NCI-H748 (cell line): ENCODE measurements around the gene ZNF892.
A peak's percentile ranks its signal among the peaks of the same experiment; 100 is the strongest.

ENCODE experiments used
- DNase-seq: peaks from one replicate; lab custom pipeline; 2025; ENCODE audit not compliant: unreplicated experiment; lab: John Stamatoyannopoulos, UW

The ZNF892 gene

GRCh38 chr2:95207111-95207961, at the start of gene ZNF892:
Gene ZNF892, plus strand, starts transcription at chr2:95207521. Its CDS starts 295 bp downstream, at chr2:95207816.
- peak; percentile 91 for DNase-seq

- no peak for DNase-seq
These were observed 48.9 kb upstream of the ZNF892 start for GRCh38 chr2:95158441-95158840.

GRCh38 chr2:95158891-95159619, 48.3 kb upstream of the ZNF892 start:
- DNase-seq: peak; percentile 49

GRCh38 chr2:95159690-95160449, 47.5 kb upstream of the ZNF892 start, which contains the start of gene ZNF514:
Gene ZNF514, minus strand, starts transcription at chr2:95159848. Its CDS starts 6,595 bp downstream, at chr2:95153253.
- DNase-seq: peak; percentile 75

GRCh38 chr2:95165030-95165370, 42.3 kb upstream of the ZNF892 start:
- no peak for DNase-seq

GRCh38 chr2:95165371-95166064, 41.8 kb upstream of the ZNF892 start, which contains the start of gene ZNF2:
Gene ZNF2, plus strand, starts transcription at chr2:95165809. Its CDS starts 10,418 bp downstream, at chr2:95176227.
- peak; percentile 95 for DNase-seq

GRCh38 chr2:95166065-95166763, 41.1 kb upstream of the ZNF892 start:
- DNase-seq: no peak

GRCh38 chr2:95171902-95172301, 35.4 kb upstream of the ZNF892 start:
- DNase-seq: no peak

- DNase-seq: no peak
These were observed 33.2 kb upstream of the ZNF892 start for GRCh38 chr2:95174031-95174542.

- DNase-seq: no peak
These were observed 27.9 kb upstream of the ZNF892 start for GRCh38 chr2:95179451-95179850.

- no peak for DNase-seq
These were observed 25.5 kb upstream of the ZNF892 start for GRCh38 chr2:95181774-95182173.

- DNase-seq: no peak
These were observed 22.1 kb upstream of the ZNF892 start for GRCh38 chr2:95185197-95185596.

GRCh38 chr2:95185973-95186372, 21.3 kb upstream of the ZNF892 start:
- no peak for DNase-seq

GRCh38 chr2:95192956-95193355, 14.4 kb upstream of the ZNF892 start:
- peak; percentile 26 for DNase-seq

- no peak for DNase-seq
These were observed 3.4 kb upstream of the ZNF892 start for GRCh38 chr2:95203911-95204310.

GRCh38 chr2:95204396-95204795, 2.9 kb upstream of the ZNF892 start:
- DNase-seq: no peak

GRCh38 chr2:95206096-95206495, 1.2 kb upstream of the ZNF892 start:
- DNase-seq: no peak

GRCh38 chr2:95208106-95208505, 785 bp downstream of the ZNF892 start:
- no peak for DNase-seq

GRCh38 chr2:95215018-95215612, 7.8 kb downstream of the ZNF892 start:
- DNase-seq: no peak
